Naive thymus-derived CD8-positive, alpha-beta T cell (primary cell): ENCODE measurements around the gene ZKSCAN3. TPM values are rescaled to one million over a fixed set of nuclear protein-coding genes. Genes with fewer than 3 reads are reported as not detected.

Experiments
- ATAC-seq, 2 donors: fragments of 150-1000 bp; cut with Tn5 transposase in 1 of 2; sonication (Bioruptor Pico), chemical (Tn5 transposase) in 1 of 2; 1 replicate in 1 of 2; 2 replicates in 1 of 2; pipeline ENCODE4 v1.10.0; 2021; ENCODE audit warnings: mild to moderate bottlenecking in 2 of 2, moderate library complexity in 2 of 2
- POLR2A ChIA-PET: fragments of 350-600 bp; sonication (Branson Sonifier 250); formaldehyde crosslinking; loops from one replicate; lab custom pipeline; 2021; ENCODE audit warnings: antibody characterized with exemption; lab: Charles Lee
- DNase-seq, 10 donors: peaks; one replicate each; pipeline versions ENCODE4 v3.0.0 to v3.0.0-alpha.2; 2020 to 2022
- H3K27ac Mint-ChIP-seq, 10 donors: one replicate each; pipeline ENCODE4 v1.8.0; 2020 to 2022; ENCODE audit warnings: mild to moderate bottlenecking in 10 of 10, mixed read lengths in 10 of 10, moderate library complexity in 4 of 10, inconsistent platforms in 1 of 10
- H3K27me3 Mint-ChIP-seq, 5 donors: one replicate each; pipeline ENCODE4 v1.8.0; 2021 to 2022; ENCODE audit warnings: mixed read lengths in 5 of 5
- H3K36me3 Mint-ChIP-seq, 3 donors: one replicate each; pipeline ENCODE4 v1.8.0; 2020 to 2022; ENCODE audit warnings: mixed read lengths in 3 of 3, mild to moderate bottlenecking in 2 of 3, inconsistent platforms in 1 of 3
- H3K4me1 Mint-ChIP-seq, 4 donors: one replicate each; pipeline ENCODE4 v1.8.0; 2021 to 2022; ENCODE audit warnings: mixed read lengths in 4 of 4
- H3K4me3 Mint-ChIP-seq, 10 donors: one replicate each; pipeline ENCODE4 v1.8.0; 2020 to 2022; ENCODE audit warnings: mild to moderate bottlenecking in 10 of 10, mixed read lengths in 10 of 10, moderate library complexity in 6 of 10, inconsistent platforms in 1 of 10
- H3K9me3 Mint-ChIP-seq, 9 donors: one replicate each; pipeline ENCODE4 v1.8.0; 2020 to 2022; ENCODE audit warnings: mixed read lengths in 9 of 9, mild to moderate bottlenecking in 3 of 9, inconsistent platforms in 1 of 9, moderate library complexity in 1 of 9
- polyA plus RNA-seq, 3 donors: library from polyadenylated mRNA; unstranded; fragments of 300-500 nt; fragmentation: Illumina TruSeq; gene quantifications; one replicate each; pipeline ENCODE4 v1.2.3, GENCODE V29; 2021
- total RNA-seq, 8 experiments: library from RNA in 2 of 8; stranded (reverse) in 2 of 8; gene quantifications; one replicate each; pipeline ENCODE4 v1.2.3 and lab custom pipeline; 2021 to 2026

The ZKSCAN3 gene
- total and polyA plus RNA-seq, 5 experiments from 2014 or later: 0.81 to 11.1 (median 4.0) TPM

- peak overlapping the region in 4 of 10 donors; percentile 6 to 44 (median 21) for H3K27ac Mint-ChIP-seq
- peaks cover 0 to 11% (median 8%) of the 10 kb centered on the region in 4 donors for H3K4me1 Mint-ChIP-seq
- no peak for ATAC-seq
- peaks cover 6 to 11% (median 7%) of the 10 kb centered on the region in 3 donors for H3K36me3 Mint-ChIP-seq
- no peak for DNase-seq
- no peak overlapping the region for H3K4me3 Mint-ChIP-seq
- POLR2A ChIA-PET: no interaction called here
- H3K9me3 Mint-ChIP-seq: peaks cover 0 to 12% (median 6%) of the 10 kb centered on the region in 9 donors
- no peaks in the 10 kb centered on the region for H3K27me3 Mint-ChIP-seq
Observed at GRCh38 chr6:28333047-28333446, 16.7 kb upstream of the ZKSCAN3 start.

DNA sequence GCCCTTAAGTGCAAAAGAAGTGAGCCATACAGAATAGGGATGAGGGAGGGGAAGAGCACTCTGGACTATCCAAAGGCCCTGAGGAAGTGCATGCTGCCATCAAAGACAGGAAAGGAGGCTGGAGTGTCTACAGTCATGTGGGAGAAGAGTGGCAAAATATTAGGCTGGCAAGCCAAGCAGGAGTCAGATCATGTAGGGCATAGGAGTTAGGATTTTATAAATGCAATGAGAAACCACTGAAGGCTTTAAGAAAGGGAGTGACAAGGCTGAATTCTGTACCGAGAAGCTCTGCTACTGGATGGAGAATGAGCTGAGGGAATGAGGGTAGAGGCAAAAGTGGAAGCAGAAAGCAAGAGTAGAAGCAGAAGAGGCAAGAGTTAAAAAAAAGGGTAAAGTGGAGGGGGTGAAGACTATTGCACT, 16.1 kb upstream of the ZKSCAN3 start:
- DNase-seq (no peak), ATAC-seq (no peak)
- Mint-ChIP-seq H3K36me3 (peaks cover 6 to 7% (median 7%) of the 10 kb centered on the region in 3 donors), H3K27ac (peak overlapping the region in 8 of 10 donors; percentile 6 to 79 (median 44)), H3K4me1 (peaks cover 0 to 11% (median 8%) of the 10 kb centered on the region in 4 donors), H3K9me3 (peaks cover 0 to 9% (median 6%) of the 10 kb centered on the region in 9 donors), H3K4me3 (no peak overlapping the region), H3K27me3 (no peaks in the 10 kb centered on the region)
- POLR2A ChIA-PET: no interaction called here

DNA sequence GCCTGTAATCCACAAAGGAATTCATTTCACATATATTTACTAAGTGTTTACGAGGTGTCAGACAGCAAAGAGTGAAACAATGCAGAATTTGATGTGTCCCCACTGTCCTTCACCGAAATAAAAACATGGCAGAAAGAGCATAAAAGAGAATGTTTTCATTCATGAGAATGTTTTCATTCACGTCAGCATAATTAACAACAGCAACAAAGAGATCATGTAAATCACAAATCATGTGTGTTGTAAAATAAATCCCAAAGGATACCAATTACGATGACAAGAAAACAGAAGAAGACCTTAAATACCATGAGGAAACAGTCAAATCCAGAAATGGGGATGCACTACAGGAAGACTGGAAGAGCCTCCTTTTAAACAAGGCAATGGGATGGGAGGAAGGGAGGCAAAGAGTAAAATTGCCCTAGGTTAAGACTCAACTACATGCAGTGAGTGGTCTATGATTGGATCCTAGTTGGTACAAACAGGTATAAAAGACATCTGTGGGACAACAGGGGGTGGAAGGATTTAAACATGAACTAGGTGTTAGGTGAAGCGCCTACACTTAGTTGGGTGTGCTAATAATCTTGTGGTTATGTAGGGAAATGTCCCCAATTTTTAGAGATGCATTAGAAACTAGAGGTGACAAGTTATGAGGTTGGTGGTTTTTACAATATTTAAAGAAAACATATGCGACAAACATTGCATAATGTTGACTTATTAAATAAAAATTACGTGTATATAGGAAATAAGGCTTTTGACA, 15.3 kb upstream of the ZKSCAN3 start:
- POLR2A ChIA-PET: interaction anchor here (0.6 to 2.3 kb wide), 6 partner anchors 11 to 1158 kb away, joined by 3 to 15 read pairs (median 4); partner anchors contain the start of genes ZKSCAN3 and ZSCAN26
- Mint-ChIP-seq H3K27me3 (no peaks in the 10 kb centered on the region), H3K36me3 (no peaks in the 10 kb centered on the region), H3K4me3 (peak overlapping the region in 3 of 10 donors; percentile 1 to 53 (median 31)), H3K4me1 (peaks cover 0 to 11% (median 8%) of the 10 kb centered on the region in 4 donors), H3K27ac (peak overlapping the region in 3 of 10 donors; percentile 23 to 61 (median 31)), H3K9me3 (peaks cover 0 to under 1% (median 0%) of the 10 kb centered on the region in 9 donors)
- DNase-seq (no peak), ATAC-seq (no peak)

- Mint-ChIP-seq H3K27me3 (no peaks in the 10 kb centered on the region), H3K36me3 (no peaks in the 10 kb centered on the region), H3K9me3 (peaks cover 0 to 3% (median under 1%) of the 10 kb centered on the region in 9 donors), H3K4me1 (peaks cover 0 to 11% (median 8%) of the 10 kb centered on the region in 4 donors), H3K27ac (no peak overlapping the region), H3K4me3 (no peak overlapping the region)
- ATAC-seq (peak in 1 of 2 donors; percentile 6), DNase-seq (no peak)
- POLR2A ChIA-PET: interaction anchor here (0.5 to 2.3 kb wide), 11 partner anchors 10 to 1158 kb away, joined by 3 to 15 read pairs (median 4); partner anchors contain the start of genes ZKSCAN3, ZKSCAN8, ZNF165 and ZSCAN26
Observed at GRCh38 chr6:28335040-28335563, 14.6 kb upstream of the ZKSCAN3 start.

GRCh38 chr6:28335564-28336283, 14.0 kb upstream of the ZKSCAN3 start, which contains the start of gene ZSCAN31:
TSS of gene ZSCAN31 (minus strand) at chr6:28336148. CDS start at chr6:28329683, 6,465 bp downstream.
- Mint-ChIP-seq H3K36me3 (no peaks in the 10 kb centered on the region), H3K9me3 (peaks cover 0 to 8% (median 5%) of the 10 kb centered on the region in 9 donors)

DNA sequence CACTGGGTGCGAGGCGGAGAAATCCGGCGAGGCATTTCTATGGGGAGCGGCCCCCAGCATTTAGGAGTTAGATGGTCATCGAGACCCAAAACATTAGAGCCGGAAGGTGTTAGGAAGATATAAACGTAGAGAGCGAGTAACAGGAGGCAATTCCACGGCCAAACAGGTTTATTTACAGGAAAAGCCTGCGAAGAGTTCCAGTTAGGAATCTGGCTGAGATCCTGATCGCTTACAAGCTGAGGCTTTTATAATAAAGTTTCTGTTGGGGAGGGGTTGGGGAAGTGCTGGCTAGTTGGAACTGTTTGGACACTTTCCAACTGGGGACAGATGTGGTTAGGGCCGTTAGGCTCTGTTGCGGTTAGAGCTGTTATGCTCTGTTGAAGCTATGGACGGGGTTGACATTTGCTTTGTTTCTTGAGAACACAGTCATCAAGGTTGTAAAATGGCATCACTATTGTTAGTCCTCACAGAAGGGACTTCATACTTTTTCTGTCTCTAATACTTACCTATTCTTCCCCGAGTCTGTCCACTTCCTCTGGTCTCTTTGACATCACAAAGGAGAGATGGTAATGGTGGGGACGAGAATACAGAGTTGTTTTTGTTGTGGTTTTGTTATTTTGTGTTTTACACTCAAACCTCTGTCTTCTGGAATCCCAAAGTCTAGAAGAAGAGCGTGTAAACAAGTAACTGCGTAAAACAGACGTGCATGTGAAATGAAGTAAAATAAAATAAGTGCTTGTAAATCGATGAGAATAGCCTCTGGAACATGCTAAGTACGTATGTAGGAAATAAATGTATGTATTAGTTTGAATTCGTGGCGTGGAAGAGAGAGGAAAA, 13.2 kb upstream of the ZKSCAN3 start:
- H3K36me3 Mint-ChIP-seq: peaks cover 0 to 2% (median 0%) of the 10 kb centered on the region in 3 donors
- H3K4me3 Mint-ChIP-seq: no peak overlapping the region
- POLR2A ChIA-PET: interaction anchor here (0.7 to 2.3 kb wide), 9 partner anchors 9 to 617 kb away, joined by 3 to 15 read pairs (median 5); partner anchors contain the start of genes ZKSCAN3, ZKSCAN8 and ZSCAN26
- ATAC-seq (peak; percentile 11 to 33), DNase-seq (peak in 6 of 10 donors; percentile 17 to 68 (median 34))
- no peaks in the 10 kb centered on the region for H3K27me3 Mint-ChIP-seq
- H3K9me3 Mint-ChIP-seq: peaks cover 0 to 10% (median 5%) of the 10 kb centered on the region in 9 donors
- peaks cover 0 to 11% (median 8%) of the 10 kb centered on the region in 4 donors for H3K4me1 Mint-ChIP-seq
- no peak overlapping the region for H3K27ac Mint-ChIP-seq

More at GRCh38 chr6:28335564-28336283, 14.0 kb upstream of the ZKSCAN3 start, which contains the start of gene ZSCAN31:
- POLR2A ChIA-PET: interaction anchor here (0.5 to 2.3 kb wide), 13 partner anchors 9 to 1159 kb away, joined by 3 to 15 read pairs (median 4); partner anchors contain the start of genes ZKSCAN3, ZKSCAN8, ZNF165 and ZSCAN26
- H3K27me3 Mint-ChIP-seq: no peaks in the 10 kb centered on the region
- H3K4me1 Mint-ChIP-seq: peaks cover 0 to 11% (median 8%) of the 10 kb centered on the region in 4 donors
- H3K27ac Mint-ChIP-seq: no peak within 1 kb of the TSS
- peak; percentile 62 to 92 (median 76) for DNase-seq
- H3K4me3 Mint-ChIP-seq: no peak within 1 kb of the TSS
- peak; percentile 88 to 91 for ATAC-seq

GRCh38 chr6:28337121-28337520, 12.6 kb upstream of the ZKSCAN3 start:
- POLR2A ChIA-PET: interaction anchor here (0.7 to 0.8 kb wide), 3 partner anchors 85 to 616 kb away, joined by 3 to 5 read pairs (median 3); partner anchors contain the start of gene ZKSCAN4
- ATAC-seq (no peak), DNase-seq (no peak)
- Mint-ChIP-seq H3K4me3 (no peak overlapping the region), H3K27me3 (no peaks in the 10 kb centered on the region), H3K27ac (no peak overlapping the region), H3K36me3 (peaks cover 0 to 2% (median 0%) of the 10 kb centered on the region in 3 donors), H3K9me3 (peaks cover 0 to 10% (median 5%) of the 10 kb centered on the region in 9 donors), H3K4me1 (peaks cover 0 to 11% (median 8%) of the 10 kb centered on the region in 4 donors)

DNA sequence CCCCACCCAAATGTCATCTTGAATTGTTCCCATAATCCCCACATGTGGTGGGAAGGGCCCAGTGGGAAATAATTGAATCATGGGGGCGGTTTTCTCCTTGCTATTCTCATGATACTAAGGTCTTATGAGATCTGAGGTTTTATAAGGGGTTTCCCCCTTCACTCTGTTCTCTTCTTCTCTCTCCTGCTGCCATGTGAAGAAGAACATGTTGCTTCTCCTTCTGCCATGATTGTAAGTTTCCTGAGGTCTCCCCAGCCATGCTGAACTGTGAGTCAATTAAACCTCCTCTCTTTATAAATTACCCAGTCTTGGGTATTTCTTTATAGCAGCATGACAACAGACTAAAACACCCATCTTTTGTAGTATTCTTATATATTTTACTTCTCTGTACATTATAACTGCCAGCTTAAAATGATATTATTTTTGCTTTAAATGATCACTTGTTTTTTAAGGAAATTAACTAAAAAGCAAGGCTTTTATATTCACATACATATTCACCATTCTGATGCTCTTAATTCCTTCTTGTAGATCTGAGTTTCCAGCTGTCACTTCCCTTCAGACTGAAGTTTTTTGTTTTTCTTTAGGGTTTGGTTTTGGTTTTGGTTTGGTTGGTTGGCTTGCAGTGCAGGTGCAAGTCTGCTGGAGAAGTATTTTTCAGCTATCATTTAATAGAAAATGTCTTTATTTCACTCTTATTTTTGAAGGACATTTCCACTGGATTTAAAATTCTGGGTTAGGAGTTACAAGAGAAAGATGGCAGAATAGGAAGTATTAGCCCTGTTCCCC, 9.2 kb upstream of the ZKSCAN3 start:
- H3K4me1 Mint-ChIP-seq: no peaks in the 10 kb centered on the region
- POLR2A ChIA-PET: no interaction called here
- DNase-seq: no peak
- no peak for ATAC-seq
- peaks cover 0 to 2% (median 0%) of the 10 kb centered on the region in 3 donors for H3K36me3 Mint-ChIP-seq
- H3K4me3 Mint-ChIP-seq: no peak overlapping the region
- no peak overlapping the region for H3K27ac Mint-ChIP-seq
- H3K27me3 Mint-ChIP-seq: peaks cover 0 to 6% (median 0%) of the 10 kb centered on the region in 5 donors
- peaks cover 0 to 10% (median 5%) of the 10 kb centered on the region in 9 donors for H3K9me3 Mint-ChIP-seq

DNA sequence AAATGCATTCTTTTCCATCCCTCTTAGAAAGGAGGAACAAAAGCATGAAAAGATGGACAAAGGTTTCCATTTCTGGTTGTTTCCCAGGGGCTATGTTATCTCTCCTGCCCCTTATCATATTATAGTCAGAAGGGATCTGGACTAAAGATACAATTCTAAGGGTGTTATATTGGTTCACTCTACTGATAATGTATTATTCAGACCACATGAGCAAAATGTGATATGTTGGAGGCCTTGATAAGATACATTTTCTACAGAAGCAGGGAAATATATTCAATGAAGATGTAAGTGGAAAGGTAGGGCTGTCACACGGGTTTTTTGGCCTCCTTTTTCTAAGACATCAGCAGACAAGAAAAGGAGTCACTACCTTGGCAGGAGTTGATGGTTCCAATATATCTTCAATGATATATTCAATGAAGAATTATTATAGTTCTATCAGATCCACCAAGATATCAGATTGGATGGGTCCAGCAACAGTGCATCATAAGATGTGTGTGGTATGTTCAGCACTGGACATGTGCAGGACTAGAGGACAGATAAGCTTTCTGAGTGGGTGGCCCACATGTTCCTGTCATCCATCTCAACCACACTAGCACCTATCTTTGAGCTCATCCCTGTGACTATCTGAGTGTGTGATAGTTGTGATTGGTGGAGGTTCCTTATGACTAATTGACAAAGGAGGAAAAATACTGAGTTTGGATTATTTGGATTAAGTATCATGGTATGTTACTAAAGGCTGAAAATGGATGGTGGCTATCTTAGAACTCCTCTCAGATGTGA, 5.7 kb upstream of the ZKSCAN3 start:
- DNase-seq (no peak), ATAC-seq (no peak)
- H3K9me3 Mint-ChIP-seq: peaks cover 0 to 10% (median 5%) of the 10 kb centered on the region in 9 donors
- no peak overlapping the region for H3K4me3 Mint-ChIP-seq
- no peaks in the 10 kb centered on the region for H3K4me1 Mint-ChIP-seq
- H3K27me3 Mint-ChIP-seq: peaks cover 7 to 18% (median 9%) of the 10 kb centered on the region in 5 donors
- POLR2A ChIA-PET: interaction anchor here (0.7 kb wide), 1 partner anchor 19 kb away, joined by 5 read pairs; no protein-coding TSS in a partner anchor
- H3K36me3 Mint-ChIP-seq: peaks cover 0 to 2% (median 0%) of the 10 kb centered on the region in 3 donors
- no peak overlapping the region for H3K27ac Mint-ChIP-seq

GRCh38 chr6:28345201-28345600, 4.5 kb upstream of the ZKSCAN3 start:
- Mint-ChIP-seq H3K4me3 (no peak overlapping the region), H3K4me1 (peaks cover 7 to 10% (median 8%) of the 10 kb centered on the region in 4 donors), H3K27ac (no peak overlapping the region), H3K36me3 (peaks cover 0 to 2% (median 0%) of the 10 kb centered on the region in 3 donors), H3K9me3 (peaks cover 0 to 7% (median 2%) of the 10 kb centered on the region in 9 donors), H3K27me3 (peaks cover 7 to 19% (median 9%) of the 10 kb centered on the region in 5 donors)
- ATAC-seq: no peak
- POLR2A ChIA-PET: interaction anchor here (0.7 to 1.0 kb wide), 2 partner anchors 10 to 17 kb away, joined by 3 to 5 read pairs; no protein-coding TSS in a partner anchor
- DNase-seq: no peak
